WERI-Rb-1 (cell line): ENCODE data around the gene CCDC124.

ENCODE experiments used
- DNase-seq: peaks from one replicate; pipeline ENCODE4 v3.0.0-alpha.2; 2020
- H3K27ac ChIP-seq: fragments of 250-450 bp; sonication (Bioruptor Pico); 2 replicates; pipeline ENCODE4 v1.5.1; 2020; ENCODE audit warnings: mild to moderate bottlenecking, moderate library complexity
- H3K27me3 ChIP-seq: fragments of 250-450 bp; sonication (Bioruptor Pico); 2 replicates; pipeline ENCODE4 v1.5.1; 2021; ENCODE audit warnings: mild to moderate bottlenecking, low read depth, moderate library complexity; ENCODE audit not compliant: insufficient read depth, severe bottlenecking
- H3K36me3 ChIP-seq: fragments of 250-450 bp; sonication (Bioruptor Pico); 2 replicates; pipeline ENCODE4 v1.5.1; 2020; ENCODE audit warnings: mild to moderate bottlenecking, moderate library complexity
- H3K4me3 ChIP-seq: 2 replicates; pipeline ENCODE4 v1.5.1; 2011; ENCODE audit warnings: low read depth, mild to moderate bottlenecking, control low read depth, low read length
- H3K9me3 ChIP-seq: fragments of 250-450 bp; sonication (Bioruptor Pico); 2 replicates; pipeline ENCODE4 v1.5.1; 2021; ENCODE audit warnings: mild to moderate bottlenecking, moderate library complexity; ENCODE audit not compliant: severe bottlenecking
- CTCF ChIP-seq: IDR thresholded peaks from 2 replicates; pipeline ENCODE4 v1.5.1; 2011; ENCODE audit warnings: low read depth, mild to moderate bottlenecking, control low read depth, inconsistent platforms, low read length

CCDC124 gene

GRCh38 chr19:17973759-17974158 is 40.9 kb downstream of the CCDC124 start:
- no peak for TF ChIP-seq CTCF
- no peaks in the 10 kb centered on the region for H3K9me3 ChIP-seq
- DNase-seq, result no peak
- H3K27ac ChIP-seq, result no peak overlapping the region
- no peak overlapping the region for H3K4me3 ChIP-seq
- peaks cover 59% of the 10 kb centered on the region for H3K36me3 ChIP-seq
- H3K27me3 ChIP-seq, result no peaks in the 10 kb centered on the region

GRCh38 chr19:17974551-17974950 is 41.7 kb downstream of the CCDC124 start:
- Histone ChIP-seq H3K27ac (no peak overlapping the region), H3K4me3 (no peak overlapping the region), H3K36me3 (peaks cover 62% of the 10 kb centered on the region), H3K27me3 (no peaks in the 10 kb centered on the region), H3K9me3 (no peaks in the 10 kb centered on the region)
- DNase-seq, result no peak
- no peak for TF ChIP-seq CTCF

- Histone ChIP-seq H3K27me3 (no peaks in the 10 kb centered on the region), H3K27ac (no peak overlapping the region), H3K4me3 (no peak overlapping the region), H3K36me3 (peaks cover 64% of the 10 kb centered on the region), H3K9me3 (no peaks in the 10 kb centered on the region)
- no peak for DNase-seq
- TF ChIP-seq CTCF, result no peak
Observed at GRCh38 chr19:17975032-17975431, 42.2 kb downstream of the CCDC124 start.

GRCh38 chr19:17977021-17977420 is 44.2 kb downstream of the CCDC124 start:
- no peak for TF ChIP-seq CTCF
- Histone ChIP-seq H3K27me3 (no peaks in the 10 kb centered on the region), H3K4me3 (no peak overlapping the region), H3K36me3 (peaks cover 69% of the 10 kb centered on the region), H3K9me3 (no peaks in the 10 kb centered on the region), H3K27ac (no peak overlapping the region)
- DNase-seq, result no peak

- Histone ChIP-seq H3K27ac (no peak overlapping the region), H3K27me3 (no peaks in the 10 kb centered on the region), H3K36me3 (peaks cover 73% of the 10 kb centered on the region), H3K4me3 (no peak overlapping the region), H3K9me3 (no peaks in the 10 kb centered on the region)
- no peak for DNase-seq
- TF ChIP-seq CTCF, result no peak
Observed at GRCh38 chr19:17977488-17977887, 44.7 kb downstream of the CCDC124 start.

GRCh38 chr19:17981611-17982010 is 48.8 kb downstream of the CCDC124 start:
- no peak overlapping the region for H3K27ac ChIP-seq
- no peak for TF ChIP-seq CTCF

More at GRCh38 chr19:17981611-17982010, 48.8 kb downstream of the CCDC124 start:
- Histone ChIP-seq H3K27me3 (no peaks in the 10 kb centered on the region), H3K9me3 (no peaks in the 10 kb centered on the region), H3K4me3 (no peak overlapping the region), H3K36me3 (peaks cover 62% of the 10 kb centered on the region)
- DNase-seq, result no peak
